ENCODE measurements around the gene TP53BP1.
A peak's percentile ranks its signal among the peaks of the same experiment; 100 is the strongest.
"Not testable (repeated sequence)": the region's sequence is repeated elsewhere in the genome, so short reads cannot be mapped to it uniquely, and the experiment has no call there.

Gene TP53BP1

GRCh38 chr15:43420435-43420834 lies 72.5 kb downstream of the TP53BP1 start:
- no peak for DNase-seq (ENCODE audit: low read depth in 2 of 2)

- DNase-seq (ENCODE audit: low read depth in 2 of 2): no peak
These were observed 78.8 kb downstream of the TP53BP1 start for GRCh38 chr15:43414196-43414595.

- DNase-seq (ENCODE audit: low read depth in 2 of 2): no peak
These were observed 80.9 kb downstream of the TP53BP1 start for GRCh38 chr15:43412096-43412495.

- DNase-seq (ENCODE audit: low read depth in 2 of 2): no peak
These were observed 82.3 kb downstream of the TP53BP1 start for GRCh38 chr15:43410572-43411214.

GRCh38 chr15:43408789-43409188 lies 84.2 kb downstream of the TP53BP1 start:
- no peak for DNase-seq (ENCODE audit: low read depth in 2 of 2)

GRCh38 chr15:43406808-43407207 lies 86.1 kb downstream of the TP53BP1 start:
- DNase-seq (ENCODE audit: low read depth in 2 of 2): no peak

GRCh38 chr15:43406189-43406588 lies 86.8 kb downstream of the TP53BP1 start:
- no peak for DNase-seq (ENCODE audit: low read depth in 2 of 2)

GRCh38 chr15:43404130-43404529 lies 88.8 kb downstream of the TP53BP1 start:
- no peak for DNase-seq (ENCODE audit: low read depth in 2 of 2)

GRCh38 chr15:43403616-43404015 lies 89.3 kb downstream of the TP53BP1 start:
- no peak for DNase-seq (ENCODE audit: low read depth in 2 of 2)

GRCh38 chr15:43402255-43402654 lies 90.7 kb downstream of the TP53BP1 start:
- no peak for DNase-seq (ENCODE audit: low read depth in 2 of 2)

- DNase-seq (ENCODE audit: low read depth in 2 of 2): not testable (repeated sequence)
These were observed 99.4 kb downstream of the TP53BP1 start for GRCh38 chr15:43393592-43393991.

GRCh38 chr15:43390723-43391122 lies 102.2 kb downstream of the TP53BP1 start:
- no peak for DNase-seq (ENCODE audit: low read depth in 2 of 2)

GRCh38 chr15:43383070-43383469 lies 109.9 kb downstream of the TP53BP1 start:
- DNase-seq (ENCODE audit: low read depth in 2 of 2): no peak

- DNase-seq (ENCODE audit: low read depth in 2 of 2): no peak
These were observed 110.6 kb downstream of the TP53BP1 start for GRCh38 chr15:43382310-43382709.

GRCh38 chr15:43378601-43379000 lies 114.4 kb downstream of the TP53BP1 start:
- no peak for DNase-seq (ENCODE audit: low read depth in 2 of 2)

GRCh38 chr15:43376017-43376705 lies 116.8 kb downstream of the TP53BP1 start:
- DNase-seq (ENCODE audit: low read depth in 2 of 2): peak in 1 of 2 donors; percentile 20

GRCh38 chr15:43370975-43371974 lies 121.7 kb downstream of the TP53BP1 start, which contains the start of the genes TUBGCP4 and ZSCAN29:
TSS of gene TUBGCP4 (plus strand) at chr15:43371101. CDS start at chr15:43371355, 254 bp downstream.
TSS of gene ZSCAN29 (minus strand) at chr15:43371043. CDS start at chr15:43369913, 1,130 bp downstream.
- DNase-seq (ENCODE audit: low read depth in 2 of 2): peak; percentile 52 to 73

GRCh38 chr15:43370310-43370974 lies 122.5 kb downstream of the TP53BP1 start:
- DNase-seq (ENCODE audit: low read depth in 2 of 2): no peak

GRCh38 chr15:43361313-43361903 lies 131.5 kb downstream of the TP53BP1 start:
- no peak for DNase-seq (ENCODE audit: low read depth in 2 of 2)

GRCh38 chr15:43360821-43361220 lies 132.1 kb downstream of the TP53BP1 start:
- no peak for DNase-seq (ENCODE audit: low read depth in 2 of 2)
